AG04450 (cell line): ENCODE results near the gene NAA16. TPM values are rescaled to one million over a fixed set of nuclear protein-coding genes. Genes with fewer than 3 reads are reported as not detected.

Source experiments
- CTCF ChIA-PET: fragments of 300-600, 350-600 bp; formaldehyde crosslinking; extraction: SDS; loops from one replicate; lab custom pipeline; 2022; ENCODE audit warnings: antibody characterized with exemption, inconsistent platforms; lab: Charles Lee
- POLR2A ChIA-PET: fragments of 350-600 bp; formaldehyde crosslinking; extraction: SDS; loops from one replicate; lab custom pipeline; 2021; ENCODE audit warnings: antibody characterized with exemption, inconsistent platforms; lab: Yijun Ruan, JAX
- DNase-seq: peaks from one replicate; pipeline ENCODE4 v3.0.0-alpha.2; 2011; ENCODE audit warnings: low read depth, low spot score
- H3K27ac ChIP-seq: one replicate; pipeline ENCODE4 v1.5.1; 2012; ENCODE audit warnings: low read depth, low read length, control low read depth
- H3K27me3 ChIP-seq: one replicate; pipeline ENCODE4 v1.6.0; 2012; ENCODE audit warnings: low read length; ENCODE audit not compliant: control insufficient read depth, insufficient read depth
- H3K4me3 ChIP-seq: 2 replicates; pipeline ENCODE4 v1.5.1; 2011; ENCODE audit warnings: mild to moderate bottlenecking, low read depth, low read length, control low read depth
- H3K9me3 ChIP-seq: 2 replicates; pipeline ENCODE4 v1.5.1; 2012; ENCODE audit warnings: low read length; ENCODE audit not compliant: control insufficient read depth, insufficient read depth
- CTCF ChIP-seq: IDR thresholded peaks from 2 replicates; pipeline ENCODE4 v1.5.1; 2011; ENCODE audit warnings: low read depth, low read length, control low read depth, inconsistent platforms
- polyA minus RNA-seq: library from RNA; depleted of rRNA, polyadenylated mRNA; stranded (reverse); fragments of >200 nt; gene quantifications from 2 replicates; pipeline ENCODE4 v1.2.3, GENCODE V29; 2011; rRNA and poly(A)+ RNA removed
- polyA plus RNA-seq: library from polyadenylated mRNA; depleted of rRNA; stranded (reverse); fragments of >200 nt; gene quantifications from 2 replicates; pipeline ENCODE4 v1.2.3, GENCODE V29; 2011; rRNA removed

NAA16 gene
- polyA plus RNA-seq (11.9 and 14.9 TPM in 2 replicates), polyA minus RNA-seq (8.1 and 17.5 TPM in 2 replicates)

DNA sequence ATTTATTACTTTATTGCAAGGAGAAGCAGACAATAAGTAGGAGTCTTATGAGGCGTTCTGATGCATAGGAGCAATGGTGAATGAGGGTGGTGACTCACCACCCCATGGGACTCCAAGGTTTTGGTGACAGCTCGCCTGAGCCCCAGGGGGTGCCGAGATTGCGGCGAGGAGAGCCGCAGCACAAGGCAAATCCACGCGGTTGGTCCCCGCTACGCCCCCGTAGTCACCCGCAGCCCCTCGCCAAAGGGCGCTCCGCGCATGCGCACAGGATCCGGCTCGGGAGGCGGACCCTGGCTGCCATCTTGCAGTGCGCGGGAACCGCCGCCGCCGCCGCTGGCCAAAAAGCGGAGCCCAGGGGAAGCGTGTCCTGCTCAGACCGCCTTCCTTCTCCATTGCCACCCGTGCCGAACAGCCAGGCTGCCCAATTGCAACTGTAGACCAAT, at the start of gene NAA16:
Gene NAA16 (plus strand): TSS at position 305 of the 443 bp plus-strand sequence. CDS start 262 bp downstream, outside the sequence.
- Histone ChIP-seq H3K27ac (peak within 1 kb of the TSS; percentile 83), H3K27me3 (no peaks in the 10 kb centered on the region), H3K4me3 (peak within 1 kb of the TSS; percentile 87), H3K9me3 (no peaks in the 10 kb centered on the region)
- ChIA-PET CTCF (interaction anchor here (0.7 kb wide), 1 partner anchor 200 kb away, joined by 3 read pairs; no protein-coding TSS in a partner anchor), POLR2A (interaction anchor here (0.8 kb wide), 1 partner anchor 22 kb away, joined by 3 read pairs; no protein-coding TSS in a partner anchor)
- peak; percentile 72 for DNase-seq
- TF ChIP-seq CTCF: no peak

GRCh38 chr13:41263261-41263971, 47.7 kb upstream of the NAA16 start, which contains the start of gene MTRF1:
Gene MTRF1, minus strand, starts transcription at chr13:41263576. Its CDS starts 2,669 bp downstream, at chr13:41260907.
- H3K27me3 ChIP-seq: no peaks in the 10 kb centered on the region
- peak within 1 kb of the TSS; percentile 70 for H3K4me3 ChIP-seq
- ChIA-PET POLR2A (no interaction called here), CTCF (interaction anchor here (1.6 kb wide), 1 partner anchor 209 kb away, joined by 3 read pairs; no protein-coding TSS in a partner anchor)
- H3K9me3 ChIP-seq: peaks cover 7% of the 10 kb centered on the region
- peak within 1 kb of the TSS; percentile 54 for H3K27ac ChIP-seq
- no peak for TF ChIP-seq CTCF
- peak; percentile 21 for DNase-seq

GRCh38 chr13:41267106-41267505, 44.0 kb upstream of the NAA16 start:
- CTCF ChIA-PET: no interaction called here

GRCh38 chr13:41268764-41269163, 42.3 kb upstream of the NAA16 start:
- Histone ChIP-seq H3K9me3 (peaks cover 14% of the 10 kb centered on the region), H3K27me3 (no peaks in the 10 kb centered on the region), H3K4me3 (no peak overlapping the region), H3K27ac (no peak overlapping the region)
- ChIA-PET POLR2A (no interaction called here), CTCF (interaction anchor here (0.6 kb wide), 2 partner anchors 16 to 214 kb away, joined by 3 to 6 read pairs; no protein-coding TSS in a partner anchor)
- no peak for TF ChIP-seq CTCF
- DNase-seq: no peak

More at GRCh38 chr13:41267106-41267505, 44.0 kb upstream of the NAA16 start:
- no peak for TF ChIP-seq CTCF
- POLR2A ChIA-PET: no interaction called here
- H3K27me3 ChIP-seq: no peaks in the 10 kb centered on the region
- peaks cover 14% of the 10 kb centered on the region for H3K9me3 ChIP-seq
- no peak overlapping the region for H3K4me3 ChIP-seq
- H3K27ac ChIP-seq: no peak overlapping the region
- DNase-seq: no peak
